Measurements from ENCODE around the gene MAEA. TPM values are rescaled to one million over a fixed set of nuclear protein-coding genes. Genes with fewer than 3 reads are reported as not detected.

MAEA gene
- total RNA-seq, 1 donor from 2014 or later: 72.3 TPM

- H3K4me3 ChIP-seq (ENCODE audit: low read depth, low read length): no peak overlapping the region
- TF ChIP-seq CTCF (conservative IDR thresholded peaks at IDR 0.05; ENCODE audit: low read depth, low read length): no peak
- no peak for DNase-seq (ENCODE audit: low read depth)
These were observed 8.0 kb downstream of the MAEA start for GRCh38 chr4:1297456-1298325.

GRCh38 chr4:1298461-1298860, 8.8 kb downstream of the MAEA start:
- no peak for TF ChIP-seq CTCF (conservative IDR thresholded peaks at IDR 0.05; ENCODE audit: low read depth, low read length)
- no peak overlapping the region for H3K4me3 ChIP-seq (ENCODE audit: low read depth, low read length)
- no peak for DNase-seq (ENCODE audit: low read depth)

- TF ChIP-seq CTCF (conservative IDR thresholded peaks at IDR 0.05; ENCODE audit: low read depth, low read length): no peak
- no peak overlapping the region for H3K4me3 ChIP-seq (ENCODE audit: low read depth, low read length)
- DNase-seq (ENCODE audit: low read depth): no peak
These were observed 9.7 kb downstream of the MAEA start for GRCh38 chr4:1299301-1299860.

- no peak overlapping the region for H3K4me3 ChIP-seq (ENCODE audit: low read depth, low read length)
- no peak for DNase-seq (ENCODE audit: low read depth)
- TF ChIP-seq CTCF (conservative IDR thresholded peaks at IDR 0.05; ENCODE audit: low read depth, low read length): no peak
These were observed 11.1 kb downstream of the MAEA start for GRCh38 chr4:1300466-1301455.

GRCh38 chr4:1302159-1302558, 12.5 kb downstream of the MAEA start:
- TF ChIP-seq CTCF (conservative IDR thresholded peaks at IDR 0.05; ENCODE audit: low read depth, low read length): no peak
- H3K4me3 ChIP-seq (ENCODE audit: low read depth, low read length): no peak overlapping the region
- no peak for DNase-seq (ENCODE audit: low read depth)

- no peak for DNase-seq (ENCODE audit: low read depth)
- H3K4me3 ChIP-seq (ENCODE audit: low read depth, low read length): no peak overlapping the region
- no peak for TF ChIP-seq CTCF (conservative IDR thresholded peaks at IDR 0.05; ENCODE audit: low read depth, low read length)
These were observed 15.6 kb downstream of the MAEA start for GRCh38 chr4:1305261-1305711.
